Stimulated activated CD8-positive, alpha-beta memory T cell treated with anti-CD3 and anti-CD28 coated beads, Interleukin-15, amount 100 ng/mL, for 48 hours (primary cell): ENCODE data around the gene CEP70.
"Not testable (repeated sequence)": the region's sequence is repeated elsewhere in the genome, so short reads cannot be mapped to it uniquely, and the experiment has no call there.

Experiments used
- DNase-seq, 2 donors: peaks; one replicate each; pipeline ENCODE4 v3.0.0-alpha.2; 2020; ENCODE audit warnings: low read depth in 2 of 2

The CEP70 gene

GRCh38 chr3:138593488-138594149, 441 bp downstream of the CEP70 start:
- no peak for DNase-seq

- no peak for DNase-seq
Observed at GRCh38 chr3:138591392-138591791, 2.7 kb downstream of the CEP70 start.

- no peak for DNase-seq
Observed at GRCh38 chr3:138588445-138588844, 5.6 kb downstream of the CEP70 start.

GRCh38 chr3:138587374-138587773, 6.7 kb downstream of the CEP70 start:
- no peak for DNase-seq

- no peak for DNase-seq
Observed at GRCh38 chr3:138578961-138579574, 15.0 kb downstream of the CEP70 start.

- DNase-seq: no peak
Observed at GRCh38 chr3:138578141-138578540, 15.9 kb downstream of the CEP70 start.

- no peak for DNase-seq
Observed at GRCh38 chr3:138573138-138573537, 20.9 kb downstream of the CEP70 start.

- DNase-seq: not testable (repeated sequence)
Observed at GRCh38 chr3:138569624-138570023, 24.4 kb downstream of the CEP70 start.

- no peak for DNase-seq
Observed at GRCh38 chr3:138569090-138569489, 25.0 kb downstream of the CEP70 start.

GRCh38 chr3:138567403-138567802, 26.7 kb downstream of the CEP70 start:
- DNase-seq: no peak

GRCh38 chr3:138566293-138566692, 27.8 kb downstream of the CEP70 start:
- DNase-seq: not testable (repeated sequence)

GRCh38 chr3:138562902-138563301, 31.2 kb downstream of the CEP70 start:
- not testable (repeated sequence) for DNase-seq

GRCh38 chr3:138560501-138560900, 33.6 kb downstream of the CEP70 start:
- DNase-seq: no peak

GRCh38 chr3:138559134-138559533, 34.9 kb downstream of the CEP70 start:
- DNase-seq: no peak

- DNase-seq: not testable (repeated sequence)
Observed at GRCh38 chr3:138554775-138555174, 39.3 kb downstream of the CEP70 start.

GRCh38 chr3:138550958-138551357, 43.1 kb downstream of the CEP70 start:
- not testable (repeated sequence) for DNase-seq

GRCh38 chr3:138549179-138549977, 44.7 kb downstream of the CEP70 start:
- no peak for DNase-seq

- no peak for DNase-seq
Observed at GRCh38 chr3:138547342-138547975, 46.6 kb downstream of the CEP70 start.

GRCh38 chr3:138544546-138544945, 49.5 kb downstream of the CEP70 start:
- DNase-seq: no peak

- DNase-seq: no peak
Observed at GRCh38 chr3:138542977-138543376, 51.1 kb downstream of the CEP70 start.

GRCh38 chr3:138539352-138539751, 54.7 kb downstream of the CEP70 start:
- DNase-seq: no peak

- DNase-seq: not testable (repeated sequence)
Observed at GRCh38 chr3:138521445-138521844, 72.6 kb downstream of the CEP70 start.
